Stomach (tissue), 4 donors: ENCODE results near the gene SLC20A1.

Source experiments
- POLR2A ChIP-seq, 4 donors: fragments of 450-650 bp; IDR thresholded peaks; one replicate each; pipeline ENCODE4 v1.6.1; 2016; ENCODE audit warnings: antibody characterized with exemption in 4 of 4, control low read depth in 2 of 4, mild to moderate bottlenecking in 1 of 4, moderate library complexity in 1 of 4
- TF ChIP-seq, protein P1 (sequence below), 7 experiments: fragments of 450-650 bp in 4 of 7; fragments of 200-600 bp in 3 of 7; sonication (generic) in 3 of 7; IDR thresholded peaks; one replicate each; pipeline ENCODE4 v1.5.1; 2016 to 2019; ENCODE audit warnings: antibody characterized with exemption in 7 of 7, control low read depth in 2 of 7, mild to moderate bottlenecking in 1 of 7

DNA sequence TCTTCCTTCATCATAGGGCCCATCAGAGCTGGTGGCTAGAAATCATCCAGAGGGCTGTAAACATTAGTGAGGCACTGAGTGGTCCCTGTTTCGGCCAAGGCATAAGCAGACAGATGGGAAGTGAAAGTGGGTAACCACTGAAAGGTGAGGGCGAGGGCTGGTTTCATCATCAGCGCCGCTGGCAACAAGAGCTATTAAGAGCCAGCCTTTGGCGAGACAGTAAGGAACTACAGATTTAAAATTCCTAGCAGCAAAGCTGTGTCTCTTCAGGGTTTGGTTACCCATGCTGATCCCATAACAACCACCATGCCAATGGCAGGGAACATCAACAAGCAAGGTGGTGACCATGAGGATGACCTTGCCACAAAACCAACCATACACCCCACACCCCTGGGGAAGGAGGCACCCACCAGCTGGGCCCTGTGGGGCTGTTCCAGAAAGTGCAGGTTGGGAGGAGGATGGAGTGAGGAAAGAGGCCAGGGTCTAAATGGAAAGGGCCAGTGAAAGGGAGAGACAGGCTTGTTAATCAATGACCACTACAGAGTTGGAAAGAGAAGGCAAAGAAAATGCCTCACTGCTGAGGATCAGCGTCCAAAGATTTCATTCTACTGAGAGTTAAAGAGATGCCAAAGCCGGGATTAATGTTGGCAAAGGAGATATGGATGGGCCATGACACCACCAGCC, 9.0 kb upstream of the SLC20A1 start:
- TF ChIP-seq, protein P1, sequence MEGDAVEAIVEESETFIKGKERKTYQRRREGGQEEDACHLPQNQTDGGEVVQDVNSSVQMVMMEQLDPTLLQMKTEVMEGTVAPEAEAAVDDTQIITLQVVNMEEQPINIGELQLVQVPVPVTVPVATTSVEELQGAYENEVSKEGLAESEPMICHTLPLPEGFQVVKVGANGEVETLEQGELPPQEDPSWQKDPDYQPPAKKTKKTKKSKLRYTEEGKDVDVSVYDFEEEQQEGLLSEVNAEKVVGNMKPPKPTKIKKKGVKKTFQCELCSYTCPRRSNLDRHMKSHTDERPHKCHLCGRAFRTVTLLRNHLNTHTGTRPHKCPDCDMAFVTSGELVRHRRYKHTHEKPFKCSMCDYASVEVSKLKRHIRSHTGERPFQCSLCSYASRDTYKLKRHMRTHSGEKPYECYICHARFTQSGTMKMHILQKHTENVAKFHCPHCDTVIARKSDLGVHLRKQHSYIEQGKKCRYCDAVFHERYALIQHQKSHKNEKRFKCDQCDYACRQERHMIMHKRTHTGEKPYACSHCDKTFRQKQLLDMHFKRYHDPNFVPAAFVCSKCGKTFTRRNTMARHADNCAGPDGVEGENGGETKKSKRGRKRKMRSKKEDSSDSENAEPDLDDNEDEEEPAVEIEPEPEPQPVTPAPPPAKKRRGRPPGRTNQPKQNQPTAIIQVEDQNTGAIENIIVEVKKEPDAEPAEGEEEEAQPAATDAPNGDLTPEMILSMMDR (IDR thresholded peaks at IDR 0.05) = no peak
- no peak for TF ChIP-seq POLR2A (IDR thresholded peaks at IDR 0.05)
